H9 (cell line): Measurements from ENCODE around the gene CACNA1H. TPM values are rescaled to one million over a fixed set of nuclear protein-coding genes. Genes with fewer than 3 reads are reported as not detected.

Experiments used
- DNase-seq: peaks from one replicate; pipeline ENCODE4 v3.0.0-alpha.2; 2017
- H2AFZ ChIP-seq: one replicate; pipeline ENCODE4 v1.6.1; 2013; ENCODE audit warnings: mild to moderate bottlenecking, low read length, control low read depth, moderate library complexity
- H2AK5ac ChIP-seq: 2 replicates; pipeline ENCODE4 v1.6.1; 2013; ENCODE audit warnings: low read length, control low read depth, mixed read lengths; ENCODE audit not compliant: insufficient read length
- H2BK120ac ChIP-seq: one replicate; pipeline ENCODE4 v1.6.1; 2013; ENCODE audit warnings: low read depth, mild to moderate bottlenecking, low read length, control low read depth, inconsistent platforms; ENCODE audit not compliant: poor library complexity, severe bottlenecking
- H2BK12ac ChIP-seq: 2 replicates; pipeline ENCODE4 v1.6.1; 2013; ENCODE audit warnings: low read length, control low read depth, mixed read lengths, low read depth; ENCODE audit not compliant: insufficient read length
- H2BK15ac ChIP-seq: 2 replicates; pipeline ENCODE4 v1.6.1; 2013; ENCODE audit warnings: low read depth, low read length, control low read depth
- H2BK20ac ChIP-seq: one replicate; pipeline ENCODE4 v1.6.1; 2013; ENCODE audit warnings: low read depth, mild to moderate bottlenecking, low read length, control low read depth, inconsistent platforms; ENCODE audit not compliant: poor library complexity, severe bottlenecking
- H2BK5ac ChIP-seq: 2 replicates; pipeline ENCODE4 v1.6.1; 2013; ENCODE audit warnings: low read length, control low read depth, mixed read lengths; ENCODE audit not compliant: insufficient read length
- H3K14ac ChIP-seq: 2 replicates; pipeline ENCODE4 v1.6.1; 2013; ENCODE audit warnings: low read length, control low read depth; ENCODE audit not compliant: insufficient read depth
- H3K18ac ChIP-seq: 2 replicates; pipeline ENCODE4 v1.6.1; 2013; ENCODE audit warnings: low read depth, mild to moderate bottlenecking, mixed read lengths, low read length, control low read depth; ENCODE audit not compliant: insufficient read length
- H3K23ac ChIP-seq: 2 replicates; pipeline ENCODE4 v1.6.1; 2013; ENCODE audit warnings: low read length, control low read depth, mixed read lengths, low read depth; ENCODE audit not compliant: insufficient read length
- H3K23me2 ChIP-seq: 2 replicates; pipeline ENCODE4 v1.6.1; 2013; ENCODE audit warnings: low read depth, mild to moderate bottlenecking, mixed read lengths, low read length, control low read depth; ENCODE audit not compliant: insufficient read length, poor library complexity, severe bottlenecking
- H3K27ac ChIP-seq: 2 replicates; pipeline ENCODE4 v1.5.1; 2013; ENCODE audit warnings: low read length, control low read depth, mixed read lengths, low read depth; ENCODE audit not compliant: insufficient read length
- H3K27me3 ChIP-seq: 2 replicates; pipeline ENCODE4 v1.6.1; 2013; ENCODE audit warnings: low read length, control low read depth, inconsistent platforms; ENCODE audit not compliant: insufficient read depth
- H3K4ac ChIP-seq: 2 replicates; pipeline ENCODE4 v1.6.1; 2013; ENCODE audit warnings: low read depth, mild to moderate bottlenecking, control low read depth, inconsistent platforms, low read length, moderate library complexity
- H3K4me1 ChIP-seq: 2 replicates; pipeline ENCODE4 v1.6.1; 2013; ENCODE audit warnings: low read length, control low read depth, inconsistent platforms; ENCODE audit not compliant: insufficient read depth
- H3K4me2 ChIP-seq: 2 replicates; pipeline ENCODE4 v1.6.1; 2013; ENCODE audit warnings: low read length, control low read depth, mixed read lengths; ENCODE audit not compliant: insufficient read length, insufficient read depth
- H3K56ac ChIP-seq: 2 replicates; pipeline ENCODE4 v1.6.1; 2013; ENCODE audit warnings: low read depth, mild to moderate bottlenecking, mixed read lengths, low read length, control low read depth; ENCODE audit not compliant: insufficient read length
- H3K79me1 ChIP-seq: 2 replicates; pipeline ENCODE4 v1.6.1; 2013; ENCODE audit warnings: low read depth, mild to moderate bottlenecking, moderate library complexity, low read length, control low read depth, inconsistent platforms; ENCODE audit not compliant: insufficient read depth, poor library complexity, severe bottlenecking
- H3K79me2 ChIP-seq: 2 replicates; pipeline ENCODE4 v1.6.1; 2013; ENCODE audit warnings: low read length, control low read depth, inconsistent platforms; ENCODE audit not compliant: insufficient read depth
- H3K9ac ChIP-seq: 2 replicates; pipeline ENCODE4 v1.6.1; 2013; ENCODE audit warnings: low read length, control low read depth, mixed read lengths; ENCODE audit not compliant: insufficient read length; ENCODE audit errors: extremely low read depth
- H3K9me3 ChIP-seq: one replicate; pipeline ENCODE4 v1.6.1; 2013; ENCODE audit warnings: low read depth, low read length, inconsistent platforms; ENCODE audit not compliant: control insufficient read depth
- H3T11ph ChIP-seq: one replicate; pipeline ENCODE4 v1.6.1; 2013; ENCODE audit warnings: mild to moderate bottlenecking, low read length, control low read depth, inconsistent platforms
- H4K20me1 ChIP-seq: one replicate; pipeline ENCODE4 v1.6.1; 2013; ENCODE audit not compliant: control insufficient read depth, insufficient read length, insufficient read depth
- H4K5ac ChIP-seq: 2 replicates; pipeline ENCODE4 v1.6.1; 2013; ENCODE audit warnings: low read depth, mild to moderate bottlenecking, mixed read lengths, low read length, control low read depth; ENCODE audit not compliant: insufficient read length
- H4K8ac ChIP-seq: replicated peaks from 2 replicates; pipeline ENCODE4 v1.6.1; 2013; ENCODE audit warnings: low read length, control low read depth, mixed read lengths, low read depth; ENCODE audit not compliant: insufficient read length
- H4K91ac ChIP-seq: 2 replicates; pipeline ENCODE4 v1.6.1; 2013; ENCODE audit warnings: low read depth, mild to moderate bottlenecking, moderate library complexity, mixed read lengths, low read length, control low read depth; ENCODE audit not compliant: insufficient read length
- H3K27ac Mint-ChIP-seq, 3 experiments: 2 replicates in 2 of 3; 3 replicates in 1 of 3; pipeline ENCODE4 v1.8.0; 2020 to 2021; ENCODE audit warnings: mixed read lengths in 3 of 3, mild to moderate bottlenecking in 1 of 3, moderate library complexity in 1 of 3
- H3K27me3 Mint-ChIP-seq: 2 replicates; pipeline ENCODE4 v1.8.0; 2021; ENCODE audit warnings: low read depth, mild to moderate bottlenecking, moderate library complexity, mixed read lengths
- H3K36me3 Mint-ChIP-seq, 3 experiments: 2 replicates in 2 of 3; 3 replicates in 1 of 3; pipeline ENCODE4 v1.8.0; 2020 to 2021; ENCODE audit warnings: low read depth in 3 of 3, mixed read lengths in 3 of 3; ENCODE audit not compliant: insufficient read depth in 1 of 3
- H3K4me1 Mint-ChIP-seq, 2 experiments: 2 replicates each; pipeline ENCODE4 v1.8.0; 2020; ENCODE audit warnings: mixed read lengths in 2 of 2
- H3K4me3 Mint-ChIP-seq, 2 experiments: 2 replicates in 1 of 2; 3 replicates in 1 of 2; pipeline ENCODE4 v1.8.0; 2020 to 2021; ENCODE audit warnings: mild to moderate bottlenecking in 2 of 2, mixed read lengths in 2 of 2, moderate library complexity in 1 of 2
- H3K9me3 Mint-ChIP-seq, 2 experiments: 2 replicates in 1 of 2; 3 replicates in 1 of 2; pipeline ENCODE4 v1.8.0; 2020; ENCODE audit warnings: mild to moderate bottlenecking in 2 of 2, mixed read lengths in 2 of 2, moderate library complexity in 1 of 2
- WGBS: extraction: QIAGEN DNeasy Blood & Tissue Kit; methylation state at CpG from one replicate; pipeline ENCODE4 v1.1.7; 2013; ENCODE audit warnings: missing lambda C conversion rate, low lambda C conversion rate, mixed read lengths; ENCODE audit not compliant: insufficient read length; ENCODE audit errors: extremely low coverage; 5-methylcytosine and 5-hydroxymethylcytosine counted together
- total RNA-seq: library from RNA; stranded (reverse); gene quantifications from 2 replicates; pipeline ENCODE4 v1.2.1, GENCODE V29; 2021
- TF ChIP-seq, protein P1 (sequence below): fragments of 200-600 bp; sonication (generic); conservative IDR thresholded peaks from 3 replicates; pipeline ENCODE4 v1.8.0; 2021; ENCODE audit warnings: antibody characterized with exemption, mild to moderate bottlenecking

Gene CACNA1H
- total RNA-seq, 1 experiment from 2014 or later = 43.3 TPM

DNA sequence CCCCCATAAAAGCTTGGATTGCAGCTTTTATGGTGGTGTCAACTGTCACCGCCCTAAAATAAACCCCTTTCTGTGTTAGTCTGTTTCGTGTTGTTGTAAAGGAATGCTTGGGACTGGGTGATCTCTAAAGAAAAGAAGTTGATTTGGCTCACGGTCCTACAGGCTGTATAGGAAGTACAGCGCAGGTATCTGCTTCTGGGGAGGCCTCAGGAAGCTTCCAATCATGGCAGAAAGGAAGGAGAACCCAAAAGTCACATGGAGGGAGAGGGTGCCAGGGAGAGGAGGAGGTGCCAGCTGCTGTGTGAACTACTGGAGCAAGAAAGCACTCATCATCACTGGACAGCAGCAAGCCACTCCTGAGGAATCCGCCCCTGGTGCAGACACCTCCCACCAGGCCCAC lies 5.9 kb upstream of the CACNA1H start:
- Histone ChIP-seq H3K9ac (no peak overlapping the region), H3T11ph (no peak overlapping the region), H4K8ac (no peak overlapping the region), H3K14ac (no peak overlapping the region), H2AK5ac (no peak overlapping the region), H3K18ac (no peak overlapping the region), H3K23me2 (no peaks in the 10 kb centered on the region), H2AFZ (no peak overlapping the region), H2BK12ac (no peak overlapping the region), H3K4ac (no peak overlapping the region), H2BK15ac (no peak overlapping the region), H3K56ac (no peak overlapping the region), H2BK120ac (no peak overlapping the region), H3K27me3 (no peaks in the 10 kb centered on the region), H3K23ac (no peak overlapping the region), H2BK20ac (no peak overlapping the region), H3K27ac (no peak overlapping the region), H4K5ac (no peak overlapping the region), H2BK5ac (no peak overlapping the region), H3K79me1 (no peaks in the 10 kb centered on the region), H4K91ac (no peak overlapping the region), H3K4me2 (no peak overlapping the region), H3K79me2 (no peaks in the 10 kb centered on the region), H3K4me1 (no peaks in the 10 kb centered on the region), H3K9me3 (no peaks in the 10 kb centered on the region), H4K20me1 (no peaks in the 10 kb centered on the region)
- no CpG with 5 or more reads among the region's 5 CpGs for WGBS
- TF ChIP-seq, protein P1, sequence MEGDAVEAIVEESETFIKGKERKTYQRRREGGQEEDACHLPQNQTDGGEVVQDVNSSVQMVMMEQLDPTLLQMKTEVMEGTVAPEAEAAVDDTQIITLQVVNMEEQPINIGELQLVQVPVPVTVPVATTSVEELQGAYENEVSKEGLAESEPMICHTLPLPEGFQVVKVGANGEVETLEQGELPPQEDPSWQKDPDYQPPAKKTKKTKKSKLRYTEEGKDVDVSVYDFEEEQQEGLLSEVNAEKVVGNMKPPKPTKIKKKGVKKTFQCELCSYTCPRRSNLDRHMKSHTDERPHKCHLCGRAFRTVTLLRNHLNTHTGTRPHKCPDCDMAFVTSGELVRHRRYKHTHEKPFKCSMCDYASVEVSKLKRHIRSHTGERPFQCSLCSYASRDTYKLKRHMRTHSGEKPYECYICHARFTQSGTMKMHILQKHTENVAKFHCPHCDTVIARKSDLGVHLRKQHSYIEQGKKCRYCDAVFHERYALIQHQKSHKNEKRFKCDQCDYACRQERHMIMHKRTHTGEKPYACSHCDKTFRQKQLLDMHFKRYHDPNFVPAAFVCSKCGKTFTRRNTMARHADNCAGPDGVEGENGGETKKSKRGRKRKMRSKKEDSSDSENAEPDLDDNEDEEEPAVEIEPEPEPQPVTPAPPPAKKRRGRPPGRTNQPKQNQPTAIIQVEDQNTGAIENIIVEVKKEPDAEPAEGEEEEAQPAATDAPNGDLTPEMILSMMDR = no peak
- Mint-ChIP-seq H3K27ac (no peak overlapping the region), H3K4me1 (peaks cover 5 to 23% of the 10 kb centered on the region in 2 experiments), H3K9me3 (peaks cover 9 to 16% of the 10 kb centered on the region in 2 experiments), H3K4me3 (no peak overlapping the region), H3K27me3 (peaks cover 27% of the 10 kb centered on the region), H3K36me3 (peaks cover 4 to 12% (median 5%) of the 10 kb centered on the region in 3 experiments; a peak in 5 of 7 replicates)
- DNase-seq = no peak
